K562 (cell line): ENCODE measurements around the gene NRARP. TPM values are rescaled to one million over a fixed set of nuclear protein-coding genes. Genes with fewer than 3 reads are reported as not detected.

Experiments
- ATAC-seq: fragments of 200-7000 bp; cut with Tn5 transposase; 3 replicates; pipeline ENCODE4 v1.9.1; 2020; ENCODE audit warnings: moderate library complexity
- BruUV-seq: library from RNA; stranded (reverse); fragments of 400-500 nt; replicated peaks from 2 replicates; lab custom pipeline; 2021; lab: Mats Ljungman, UMichigan
- CTCF ChIA-PET: fragments of 300-600 bp; formaldehyde crosslinking; extraction: SDS; loops from one replicate; lab custom pipeline; 2021; ENCODE audit warnings: low intra/inter-chr PET ratio; lab: Yijun Ruan, JAX
- POLR2A ChIA-PET: fragments of 300-600, 350-650 bp; sonication (Branson Sonifier 250); formaldehyde crosslinking; extraction: SDS; loops from one replicate; lab custom pipeline; 2021; ENCODE audit warnings: antibody characterized with exemption, inconsistent platforms; lab: Yijun Ruan, JAX
- DNase-seq, 4 experiments: peaks; one replicate each; pipeline versions ENCODE4 v3.0.0 to v3.0.0-alpha.2; 2011 to 2018; ENCODE audit warnings: low spot score in 3 of 4, mixed read lengths in 3 of 4; ENCODE audit errors: extremely low read depth in 1 of 4
- FAIRE-seq: peaks from 2 replicates; lab custom pipeline; 2011; peaks lifted over from hg19 to GRCh38; lab: Jason Lieb, UNC
- H2AFZ ChIP-seq: 2 replicates; pipeline ENCODE4 v1.6.0; 2011; ENCODE audit warnings: low read depth, low read length, control low read depth, inconsistent platforms
- H3K27ac ChIP-seq: fragments of 200-600 bp; 3 replicates; pipeline ENCODE4 v1.8.0; 2011; ENCODE audit warnings: low read depth, mild to moderate bottlenecking, control low read depth, inconsistent platforms, low read length, moderate library complexity, mixed read lengths; ENCODE audit errors: extremely low read depth
- H3K27me3 ChIP-seq, 2 experiments: fragments of 300-600 bp in 1 of 2; 2 replicates in 1 of 2; 3 replicates in 1 of 2; pipeline versions ENCODE4 v1.6.0 to v1.8.0; 2011; ENCODE audit warnings: inconsistent platforms in 2 of 2, low read length in 2 of 2, mild to moderate bottlenecking in 1 of 2, mixed read lengths in 1 of 2, moderate library complexity in 1 of 2; ENCODE audit not compliant: control insufficient read depth in 2 of 2, insufficient read depth in 2 of 2
- H3K36me3 ChIP-seq: fragments of 300-600 bp; 3 replicates; pipeline ENCODE4 v1.8.0; 2011; ENCODE audit warnings: mild to moderate bottlenecking, low read length, inconsistent platforms; ENCODE audit not compliant: control insufficient read depth, insufficient read depth
- H3K4me1 ChIP-seq, 2 experiments: fragments of 200-600 bp in 1 of 2; replicated peaks in 1 of 2; 2 replicates in 1 of 2; 3 replicates in 1 of 2; pipeline versions ENCODE4 v1.5.1 to v1.8.0; 2011; ENCODE audit warnings: inconsistent platforms in 2 of 2, low read length in 2 of 2, mild to moderate bottlenecking in 1 of 2, mixed read lengths in 1 of 2, moderate library complexity in 1 of 2; ENCODE audit not compliant: control insufficient read depth in 2 of 2, insufficient read depth in 2 of 2
- H3K4me2 ChIP-seq: 2 replicates; pipeline ENCODE4 v1.6.1; 2011; ENCODE audit warnings: low read length, control low read depth, inconsistent platforms, mixed read lengths; ENCODE audit not compliant: insufficient read depth
- H3K4me3 ChIP-seq: fragments of 200-600 bp; sonication (generic), shearing (Covaris generic); 2 replicates; pipeline ENCODE4 v1.5.1; 2016; ENCODE audit warnings: control low read depth, inconsistent platforms
- H3K79me2 ChIP-seq: fragments of 200-600 bp; 3 replicates; pipeline ENCODE4 v1.8.0; 2011; ENCODE audit warnings: low read length, inconsistent platforms; ENCODE audit not compliant: control insufficient read depth, insufficient read depth
- H3K9ac ChIP-seq, 2 experiments: 2 replicates each; pipeline versions ENCODE4 v1.6.0 to v1.6.1; 2011; ENCODE audit warnings: low read depth in 2 of 2, low read length in 2 of 2, control low read depth in 1 of 2, inconsistent platforms in 1 of 2, mild to moderate bottlenecking in 1 of 2, mixed read lengths in 1 of 2; ENCODE audit not compliant: insufficient read depth in 1 of 2
- H3K9me1 ChIP-seq: one replicate; pipeline ENCODE4 v1.6.0; 2011; ENCODE audit warnings: inconsistent platforms, mild to moderate bottlenecking, low read length, moderate library complexity; ENCODE audit not compliant: control insufficient read depth, insufficient read depth
- H3K9me3 ChIP-seq: replicated peaks from 2 replicates; pipeline ENCODE4 v1.5.1; 2011; ENCODE audit warnings: low read depth, low read length, inconsistent platforms; ENCODE audit not compliant: control insufficient read depth, insufficient read depth
- H4K20me1 ChIP-seq: replicated peaks from 2 replicates; pipeline ENCODE4 v1.6.1; 2011; ENCODE audit warnings: low read length, inconsistent platforms, mixed read lengths; ENCODE audit not compliant: control insufficient read depth, insufficient read depth
- BHLHE40 ChIP-seq: IDR thresholded peaks from 2 replicates; pipeline ENCODE4 v1.6.1; 2011; ENCODE audit warnings: low read length, improper control_type of control experiment
- CBX2 ChIP-seq: fragments of 200-600 bp; sonication (generic); IDR thresholded peaks from one replicate; pipeline ENCODE4 v1.6.1; 2012; ENCODE audit warnings: mild to moderate bottlenecking, low read length, inconsistent platforms; ENCODE audit not compliant: insufficient read depth, poor library complexity, severe bottlenecking
- CEBPB ChIP-seq: fragments of 450-650 bp; IDR thresholded peaks from 2 replicates; pipeline ENCODE4 v1.6.1; 2016; ENCODE audit warnings: missing genetic modification characterization, missing compliant biosample characterization
- CHD2 ChIP-seq: IDR thresholded peaks from 2 replicates; pipeline ENCODE4 v1.6.1; 2011; ENCODE audit warnings: low read depth, low read length
- MEIS2 ChIP-seq: fragments of 450-650 bp; IDR thresholded peaks from 2 replicates; pipeline ENCODE4 v1.6.1; 2014; ENCODE audit warnings: mild to moderate bottlenecking; ENCODE audit not compliant: partially characterized antibody
- NONO ChIP-seq, 2 experiments: fragments of 200-400 bp in 1 of 2; fragments of 450-650 bp in 1 of 2; formaldehyde crosslinking in 1 of 2; IDR thresholded peaks; 2 replicates each; pipeline ENCODE4 v1.6.1; 2017; ENCODE audit warnings: low read depth in 2 of 2, mild to moderate bottlenecking in 2 of 2, moderate library complexity in 2 of 2, low read length in 1 of 2
- SRF ChIP-seq, 2 experiments: fragments of 250-450, 450-650 bp in 1 of 2; sonication (Bioruptor Pico) in 1 of 2; sonication (generic) in 1 of 2; formaldehyde crosslinking; IDR thresholded peaks; 2 replicates each; pipeline versions ENCODE4 v1.5.0 to v1.5.1; 2020 to 2022; ENCODE audit warnings: mild to moderate bottlenecking in 1 of 2, missing genetic modification reagents in 1 of 2
- SRSF3 ChIP-seq: fragments of 200-400 bp; formaldehyde crosslinking; IDR thresholded peaks from 2 replicates; pipeline ENCODE4 v1.6.1; 2016; ENCODE audit warnings: mild to moderate bottlenecking, low read length, moderate library complexity; ENCODE audit not compliant: insufficient read depth
- STAT5A ChIP-seq: IDR thresholded peaks from 2 replicates; pipeline ENCODE4 v1.6.1; 2012; ENCODE audit warnings: low read length, inconsistent platforms, borderline replicate concordance
- TFAM ChIP-seq: fragments of 250-450 bp; sonication (Bioruptor Pico); conservative IDR thresholded peaks from 2 replicates; pipeline ENCODE4 v1.5.0; 2021; ENCODE audit warnings: mild to moderate bottlenecking, moderate library complexity
- TRIM28 ChIP-seq: fragments of 450-650 bp; IDR thresholded peaks from 2 replicates; pipeline ENCODE4 v1.6.1; 2017
- ZFP30 ChIP-seq: fragments of 250-450 bp; sonication (Bioruptor Pico); IDR thresholded peaks from 2 replicates; pipeline ENCODE4 v1.8.0; 2022; ENCODE audit warnings: moderate library complexity, mild to moderate bottlenecking, inconsistent platforms, borderline replicate concordance
- ZNF3 ChIP-seq: fragments of 250-450 bp; sonication (Bioruptor Pico); IDR thresholded peaks from 2 replicates; pipeline ENCODE4 v1.5.0; 2021; ENCODE audit warnings: mild to moderate bottlenecking, moderate library complexity
- ZNF696 ChIP-seq: fragments of 250-450 bp; sonication (Bioruptor Pico); conservative IDR thresholded peaks from 2 replicates; pipeline ENCODE4 v1.4.0; 2020; ENCODE audit warnings: mild to moderate bottlenecking, moderate library complexity
- WGBS: fragments of 100-300 bp; shearing (Covaris generic); methylation state at CpG from one replicate; pipeline ENCODE4 v1.1.6; 2016; ENCODE audit warnings: low coverage, mixed read lengths; ENCODE audit not compliant: insufficient coverage; ENCODE audit errors: missing lambda C conversion rate; 5-methylcytosine and 5-hydroxymethylcytosine counted together
- in situ Hi-C: fragments of 300-500 bp; cut with MboI; formaldehyde crosslinking; loops from 4 replicates; pipeline ENCODE4 v1.15.0; 2018; ENCODE audit warnings: inconsistent platforms, mixed read lengths
- intact Hi-C: fragments of 100-400 bp; cut with micrococcal nuclease; formaldehyde crosslinking; loops from 2 replicates; pipeline ENCODE4 v1.14.2; 2022
- polyA plus RNA-seq, 8 experiments: library from polyadenylated mRNA; depleted of rRNA in 4 of 8; stranded (reverse) in 5 of 8; unstranded in 3 of 8; fragments of >200 nt; fragmentation: Nextera tagmentation in 2 of 8; fragmentation: Illumina TruSeq in 1 of 8; extraction: Ambion mirVana in 2 of 8; extraction: Trizol in 1 of 8; gene quantifications; 2 replicates each; pipeline versions ENCODE4 v1.2.1 to v1.2.3, GENCODE V29; 2011 to 2014; ENCODE audit warnings: inconsistent platforms in 1 of 8, missing spikeins in 1 of 8
- total RNA-seq, 7 experiments: library from RNA; depleted of rRNA in 6 of 7; stranded (reverse); fragments of >200 nt in 6 of 7; fragmentation: Illumina TruSeq in 2 of 7; extraction: Trizol in 2 of 7; gene quantifications; 2 replicates each; pipeline versions ENCODE4 v1.2.1 to v1.2.3, GENCODE V29; 2011 to 2021; ENCODE audit warnings: low replicate concordance in 1 of 7
- TF ChIP-seq, protein P1 (sequence below): fragments of 250-450 bp; sonication (Bioruptor Pico); IDR thresholded peaks from 2 replicates; pipeline ENCODE4 v1.8.0; 2021; ENCODE audit warnings: moderate library complexity, mild to moderate bottlenecking, inconsistent platforms
- TF ChIP-seq, protein P2 (sequence below), 2 experiments: fragments of 200-800 bp in 1 of 2; sonication (Bioruptor generic) in 1 of 2; sonication (generic) in 1 of 2; formaldehyde crosslinking in 1 of 2; IDR thresholded peaks in 1 of 2; conservative IDR thresholded peaks in 1 of 2; 2 replicates each; pipeline versions ENCODE4 v1.5.0 to v1.6.1; 2016 to 2020; ENCODE audit warnings: missing compliant biosample characterization in 1 of 2, missing genetic modification characterization in 1 of 2, missing genetic modification reagents in 1 of 2
- TF ChIP-seq, protein P3 (sequence below): fragments of 250-450 bp; sonication (Bioruptor Pico); IDR thresholded peaks from 2 replicates; pipeline ENCODE4 v1.9.0; 2021; ENCODE audit warnings: mild to moderate bottlenecking
- TF ChIP-seq, protein P4 (sequence below): fragments of 250-450 bp; sonication (Bioruptor Pico); IDR thresholded peaks from 2 replicates; pipeline ENCODE4 v1.5.0; 2022; ENCODE audit warnings: mild to moderate bottlenecking

NRARP gene
- total and polyA plus RNA-seq, 9 of the 15 experiments (the other 6 are each of a cell fraction or from before 2014, with no cell fraction given) = 2.0 to 24.5 (median 7.2) TPM; not detected in 2

DNA sequence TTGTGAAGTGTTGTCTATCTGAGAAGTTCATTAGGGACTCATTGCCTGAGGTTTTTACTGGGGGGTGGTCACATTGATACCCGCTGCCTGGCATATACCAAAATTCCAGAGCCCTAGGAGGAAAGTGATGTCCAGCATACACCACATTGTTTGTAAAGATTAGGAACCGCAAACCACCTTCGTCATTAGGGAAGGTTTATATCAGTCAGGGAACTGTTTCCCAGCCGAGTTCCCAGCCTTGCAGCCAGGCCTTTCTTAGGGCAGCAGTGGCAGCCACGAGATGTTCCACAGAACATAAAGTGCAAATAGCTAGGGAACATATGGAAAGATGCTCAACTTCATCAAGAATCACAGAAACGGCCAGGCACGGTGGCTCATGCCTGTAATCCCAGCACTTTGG lies 40.4 kb upstream of the NRARP start:
- Histone ChIP-seq H3K4me1 (no peaks in the 10 kb centered on the region), H3K27ac (no peak overlapping the region), H3K9ac (no peak overlapping the region), H3K9me3 (peaks cover 11% of the 10 kb centered on the region), H3K79me2 (no peaks in the 10 kb centered on the region), H3K36me3 (no peaks in the 10 kb centered on the region), H2AFZ (no peak overlapping the region), H3K9me1 (no peaks in the 10 kb centered on the region), H3K4me2 (no peak overlapping the region), H3K4me3 (no peak overlapping the region), H3K27me3 (peaks cover 21 to 39% of the 10 kb centered on the region in 2 experiments; a peak in 4 of 5 replicates), H4K20me1 (no peaks in the 10 kb centered on the region)
- intact Hi-C loops (no loop called here), in situ Hi-C loops (no loop called here)
- no peak for ATAC-seq
- no TSS peak for BruUV-seq
- 5% methylated on average over 7 of the region's 7 CpGs for WGBS
- ChIA-PET POLR2A (no interaction called here), CTCF (no interaction called here)
- no peak for FAIRE-seq
- DNase-seq = no peak
- no peak for TF ChIP-seq STAT5A
- TF ChIP-seq TRIM28 = peak; percentile 39; the same call in 1 of the 2 replicates
- no peak for TF ChIP-seq CEBPB
- TF ChIP-seq MEIS2 = no peak
- no peak for TF ChIP-seq NONO (IDR thresholded peaks at IDR 0.05; ENCODE audit: low read depth in 2 of 2, low read length in 1 of 2)
- no peak for TF ChIP-seq SRF (CRISPR knock-in tag; IDR thresholded peaks at IDR 0.05)
- TF ChIP-seq, protein P1, sequence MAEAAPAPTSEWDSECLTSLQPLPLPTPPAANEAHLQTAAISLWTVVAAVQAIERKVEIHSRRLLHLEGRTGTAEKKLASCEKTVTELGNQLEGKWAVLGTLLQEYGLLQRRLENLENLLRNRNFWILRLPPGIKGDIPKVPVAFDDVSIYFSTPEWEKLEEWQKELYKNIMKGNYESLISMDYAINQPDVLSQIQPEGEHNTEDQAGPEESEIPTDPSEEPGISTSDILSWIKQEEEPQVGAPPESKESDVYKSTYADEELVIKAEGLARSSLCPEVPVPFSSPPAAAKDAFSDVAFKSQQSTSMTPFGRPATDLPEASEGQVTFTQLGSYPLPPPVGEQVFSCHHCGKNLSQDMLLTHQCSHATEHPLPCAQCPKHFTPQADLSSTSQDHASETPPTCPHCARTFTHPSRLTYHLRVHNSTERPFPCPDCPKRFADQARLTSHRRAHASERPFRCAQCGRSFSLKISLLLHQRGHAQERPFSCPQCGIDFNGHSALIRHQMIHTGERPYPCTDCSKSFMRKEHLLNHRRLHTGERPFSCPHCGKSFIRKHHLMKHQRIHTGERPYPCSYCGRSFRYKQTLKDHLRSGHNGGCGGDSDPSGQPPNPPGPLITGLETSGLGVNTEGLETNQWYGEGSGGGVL (CRISPR knock-in tag) = no peak
- no peak for TF ChIP-seq ZFP30 (CRISPR knock-in tag)
- TF ChIP-seq BHLHE40 = no peak
- TF ChIP-seq, protein P2, sequence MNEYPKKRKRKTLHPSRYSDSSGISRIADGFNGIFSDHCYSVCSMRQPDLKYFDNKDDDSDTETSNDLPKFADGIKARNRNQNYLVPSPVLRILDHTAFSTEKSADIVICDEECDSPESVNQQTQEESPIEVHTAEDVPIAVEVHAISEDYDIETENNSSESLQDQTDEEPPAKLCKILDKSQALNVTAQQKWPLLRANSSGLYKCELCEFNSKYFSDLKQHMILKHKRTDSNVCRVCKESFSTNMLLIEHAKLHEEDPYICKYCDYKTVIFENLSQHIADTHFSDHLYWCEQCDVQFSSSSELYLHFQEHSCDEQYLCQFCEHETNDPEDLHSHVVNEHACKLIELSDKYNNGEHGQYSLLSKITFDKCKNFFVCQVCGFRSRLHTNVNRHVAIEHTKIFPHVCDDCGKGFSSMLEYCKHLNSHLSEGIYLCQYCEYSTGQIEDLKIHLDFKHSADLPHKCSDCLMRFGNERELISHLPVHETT (CRISPR knock-in tag; conservative IDR thresholded peaks at IDR 0.05 in 1 of 2, IDR thresholded peaks at IDR 0.05 in 1 of 2) = no peak
- TF ChIP-seq, protein P3, sequence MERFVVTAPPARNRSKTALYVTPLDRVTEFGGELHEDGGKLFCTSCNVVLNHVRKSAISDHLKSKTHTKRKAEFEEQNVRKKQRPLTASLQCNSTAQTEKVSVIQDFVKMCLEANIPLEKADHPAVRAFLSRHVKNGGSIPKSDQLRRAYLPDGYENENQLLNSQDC (CRISPR knock-in tag) = no peak
- no peak for TF ChIP-seq TFAM (CRISPR knock-in tag)
- TF ChIP-seq, protein P4, sequence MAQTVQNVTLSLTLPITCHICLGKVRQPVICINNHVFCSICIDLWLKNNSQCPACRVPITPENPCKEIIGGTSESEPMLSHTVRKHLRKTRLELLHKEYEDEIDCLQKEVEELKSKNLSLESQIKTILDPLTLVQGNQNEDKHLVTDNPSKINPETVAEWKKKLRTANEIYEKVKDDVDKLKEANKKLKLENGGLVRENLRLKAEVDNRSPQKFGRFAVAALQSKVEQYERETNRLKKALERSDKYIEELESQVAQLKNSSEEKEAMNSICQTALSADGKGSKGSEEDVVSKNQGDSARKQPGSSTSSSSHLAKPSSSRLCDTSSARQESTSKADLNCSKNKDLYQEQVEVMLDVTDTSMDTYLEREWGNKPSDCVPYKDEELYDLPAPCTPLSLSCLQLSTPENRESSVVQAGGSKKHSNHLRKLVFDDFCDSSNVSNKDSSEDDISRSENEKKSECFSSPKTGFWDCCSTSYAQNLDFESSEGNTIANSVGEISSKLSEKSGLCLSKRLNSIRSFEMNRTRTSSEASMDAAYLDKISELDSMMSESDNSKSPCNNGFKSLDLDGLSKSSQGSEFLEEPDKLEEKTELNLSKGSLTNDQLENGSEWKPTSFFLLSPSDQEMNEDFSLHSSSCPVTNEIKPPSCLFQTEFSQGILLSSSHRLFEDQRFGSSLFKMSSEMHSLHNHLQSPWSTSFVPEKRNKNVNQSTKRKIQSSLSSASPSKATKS (CRISPR knock-in tag) = no peak
- no peak for TF ChIP-seq SRSF3
- TF ChIP-seq CBX2 = no peak
- no peak for TF ChIP-seq CHD2
- no peak for TF ChIP-seq ZNF696
- TF ChIP-seq ZNF3 (CRISPR knock-in tag) = no peak
